Fibroblast of skin of left biceps (primary cell): ENCODE measurements around the gene GHRH.
A peak's percentile ranks its signal among the peaks of the same experiment; 100 is the strongest.

Experiments used
- DNase-seq, 2 experiments: peaks; one replicate each; pipeline ENCODE4 v3.0.0-alpha.2; 2013; ENCODE audit warnings: low read depth in 2 of 2

The GHRH gene

DNA sequence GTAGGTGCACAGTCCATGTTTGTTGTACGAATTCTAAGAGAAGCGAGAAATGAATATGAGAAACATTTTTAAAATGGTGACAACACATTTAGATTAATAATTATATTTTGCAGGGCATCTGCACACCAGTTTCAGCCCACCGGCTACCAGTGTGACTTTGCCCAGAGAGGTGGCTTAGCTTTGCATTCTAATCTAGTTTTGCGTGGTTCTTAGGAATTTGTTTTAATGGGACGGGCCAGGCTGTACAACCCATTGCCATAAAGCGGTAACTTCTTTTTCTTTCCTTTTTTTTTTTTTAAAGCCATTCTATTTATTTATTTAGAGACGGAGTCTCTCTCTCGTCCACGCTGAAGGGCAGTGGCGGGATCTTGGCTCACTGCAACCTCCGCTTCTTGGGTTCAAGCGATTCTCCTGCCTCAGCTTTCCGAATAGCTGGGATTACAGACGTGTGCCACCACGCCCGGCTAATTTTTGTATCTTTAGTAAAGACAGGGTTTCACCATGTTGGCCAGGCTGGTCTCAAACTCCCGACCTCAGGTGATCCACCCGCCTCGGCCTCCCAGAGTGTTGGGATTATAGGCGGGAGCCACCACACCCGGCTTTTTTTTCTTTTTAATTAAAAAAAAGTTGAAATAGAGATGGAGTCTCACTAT, 28.7 kb upstream of the GHRH start:
- no peak for DNase-seq

DNA sequence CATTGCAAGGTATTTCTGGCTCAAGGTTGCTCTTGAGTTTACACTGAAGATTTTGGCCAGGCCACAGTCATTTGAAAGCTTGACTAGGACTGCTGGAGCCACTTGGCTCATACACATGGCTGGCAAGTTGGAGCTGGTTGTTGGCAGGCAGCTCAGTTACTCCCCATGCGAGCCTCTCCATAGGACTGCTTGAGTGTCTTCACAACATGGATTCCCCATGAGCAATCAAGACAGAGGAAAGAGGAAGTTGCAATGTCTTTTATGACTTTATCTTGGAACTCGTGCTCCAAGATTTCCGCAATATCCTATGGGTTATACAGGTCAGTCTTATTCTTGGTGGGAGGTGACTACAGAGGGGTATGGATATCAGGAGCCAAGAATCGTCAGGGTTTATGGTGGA, 26.5 kb upstream of the GHRH start:
- no peak for DNase-seq

- no peak for DNase-seq
Measured at GRCh38 chr20:37285664-37286374, 24.2 kb upstream of the GHRH start.

- DNase-seq, result no peak
Measured at GRCh38 chr20:37284691-37285161, 23.1 kb upstream of the GHRH start.

DNA sequence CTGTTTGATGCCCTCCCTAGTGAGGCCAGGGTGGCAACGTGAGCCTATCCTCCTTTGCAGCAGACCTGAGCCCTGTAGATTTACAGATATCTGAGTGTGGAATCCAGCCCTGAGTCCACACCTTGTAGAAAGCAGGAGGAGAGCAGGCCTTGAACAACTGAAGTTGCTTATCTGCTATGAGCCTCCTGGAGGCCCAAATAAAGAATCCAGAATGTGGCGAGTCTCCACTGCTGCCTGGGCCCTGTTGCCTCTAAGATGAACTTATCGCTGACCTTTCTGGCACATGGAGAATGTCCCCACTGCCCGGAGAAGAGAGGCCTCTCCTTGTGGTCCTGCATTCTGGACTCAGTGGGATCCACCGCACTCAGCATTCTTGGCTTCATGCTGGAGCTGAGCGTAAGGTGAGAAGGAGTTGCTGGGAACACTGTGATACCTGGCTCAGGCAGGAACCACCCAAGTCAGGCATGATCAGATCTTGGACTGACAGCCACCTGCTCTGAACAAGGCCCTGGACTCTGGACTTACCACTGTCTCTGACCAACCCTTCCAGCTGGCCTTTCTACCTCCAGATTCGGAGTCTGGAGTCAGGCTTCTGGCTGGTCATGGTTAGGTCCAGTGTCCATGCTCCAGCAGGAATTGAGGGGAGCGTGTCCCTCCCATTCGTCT, 22.0 kb upstream of the GHRH start:
- DNase-seq, result no peak

- peak; percentile 50 to 59 for DNase-seq
Measured at GRCh38 chr20:37282556-37282955, 20.9 kb upstream of the GHRH start.

GRCh38 chr20:37280403-37280802, 18.8 kb upstream of the GHRH start:
- DNase-seq, result no peak

- DNase-seq, result no peak
Measured at GRCh38 chr20:37279820-37280219, 18.2 kb upstream of the GHRH start.

DNA sequence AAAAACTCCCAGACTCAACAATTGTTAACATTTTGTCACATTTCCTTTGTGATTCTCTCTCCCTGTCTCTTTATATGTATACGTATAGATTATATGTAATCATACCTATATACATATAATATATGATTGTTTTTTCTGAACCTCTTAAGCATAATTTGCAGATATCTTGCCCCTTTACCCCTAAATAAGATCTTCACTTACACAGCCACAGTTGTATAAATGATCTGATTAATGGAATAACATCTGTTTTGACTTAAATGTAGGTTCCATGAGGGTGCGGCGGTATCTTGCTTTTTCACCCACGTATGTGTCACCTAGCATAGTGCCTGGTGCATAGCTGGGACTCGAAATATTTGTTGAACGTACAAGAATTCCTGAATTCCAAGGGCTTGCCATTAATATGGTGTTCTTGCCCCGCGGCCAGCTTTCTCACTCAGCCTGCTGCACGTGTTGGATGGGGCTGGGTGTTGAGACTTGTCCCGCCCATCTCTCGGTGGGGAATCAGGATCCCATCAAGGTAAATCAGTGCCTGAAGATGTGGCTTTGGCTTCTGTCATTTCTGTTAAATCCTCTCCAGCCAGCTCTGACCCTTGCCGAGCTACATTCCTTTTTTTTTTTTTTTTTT, 17.5 kb upstream of the GHRH start:
- no peak for DNase-seq

GRCh38 chr20:37277253-37277593, 15.6 kb upstream of the GHRH start:
- no peak for DNase-seq

DNA sequence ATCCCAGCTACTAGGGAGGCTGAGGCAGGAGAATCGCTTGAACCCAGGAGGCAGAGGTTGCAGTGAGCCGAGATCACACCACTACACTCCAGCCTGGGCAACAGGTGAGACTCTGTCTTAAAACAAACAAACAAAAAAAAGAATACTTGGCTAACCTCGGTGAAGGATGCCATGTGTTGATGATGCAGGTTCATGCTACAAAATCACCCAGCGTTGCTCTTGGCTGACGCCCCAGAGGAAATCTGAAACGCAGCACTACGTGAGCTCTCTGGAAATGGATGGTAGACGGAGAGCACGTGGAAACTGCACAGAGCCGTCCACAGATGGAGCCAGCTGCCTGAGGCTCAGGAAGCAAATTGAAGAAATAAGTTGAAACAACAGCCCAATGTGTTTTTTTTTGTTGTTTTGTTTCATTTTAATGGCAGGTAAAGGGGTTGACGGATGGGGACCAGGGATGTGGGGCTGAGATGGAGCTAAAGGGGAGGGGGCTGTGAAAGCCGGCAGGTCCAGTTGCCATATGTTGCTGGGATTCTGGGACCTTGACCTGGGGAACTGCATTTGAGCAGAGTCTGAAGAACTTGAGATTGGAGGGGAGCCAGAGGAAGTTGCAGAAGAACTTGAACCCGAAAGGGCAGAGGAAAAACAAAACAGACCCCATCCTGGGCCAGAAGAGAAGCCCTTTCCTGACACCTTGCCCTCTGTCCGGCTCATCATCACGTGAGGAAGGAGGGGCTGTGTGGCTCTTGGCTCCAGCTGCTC, 15.1 kb upstream of the GHRH start:
- peak; percentile 41 to 45 for DNase-seq

DNA sequence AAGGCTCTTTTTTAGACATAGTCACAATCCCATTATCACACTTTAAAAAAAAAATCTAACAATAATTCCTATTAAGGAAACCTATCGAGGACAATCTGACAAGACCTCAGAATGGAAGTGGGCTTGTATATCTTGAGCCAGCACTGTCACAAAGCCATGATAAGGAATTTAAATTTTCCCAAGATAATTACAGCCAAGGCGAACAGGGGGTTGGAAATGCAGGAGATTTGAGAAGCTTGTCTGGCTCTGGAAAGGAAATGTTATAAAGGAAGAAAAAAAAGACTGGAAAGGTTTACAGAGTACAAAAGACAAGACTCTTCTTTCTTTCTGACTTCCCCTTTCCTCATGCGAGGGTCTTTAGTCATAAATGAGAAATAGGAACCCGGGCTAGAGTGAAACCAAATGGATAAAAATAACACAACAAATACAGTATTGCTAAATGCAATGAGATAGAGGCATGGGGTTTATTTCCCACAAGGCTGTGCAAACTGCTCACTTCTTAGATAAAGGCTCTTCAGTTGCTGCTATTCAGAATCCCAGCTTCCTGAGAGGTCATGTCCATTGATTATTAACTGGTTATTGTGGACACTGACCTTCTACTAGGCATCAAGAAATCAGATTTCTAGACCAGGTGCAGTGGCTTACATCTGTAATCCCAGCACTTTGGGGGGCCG, 13.4 kb upstream of the GHRH start:
- DNase-seq, result no peak

- DNase-seq, result no peak
Measured at GRCh38 chr20:37273988-37274387, 12.4 kb upstream of the GHRH start.

DNA sequence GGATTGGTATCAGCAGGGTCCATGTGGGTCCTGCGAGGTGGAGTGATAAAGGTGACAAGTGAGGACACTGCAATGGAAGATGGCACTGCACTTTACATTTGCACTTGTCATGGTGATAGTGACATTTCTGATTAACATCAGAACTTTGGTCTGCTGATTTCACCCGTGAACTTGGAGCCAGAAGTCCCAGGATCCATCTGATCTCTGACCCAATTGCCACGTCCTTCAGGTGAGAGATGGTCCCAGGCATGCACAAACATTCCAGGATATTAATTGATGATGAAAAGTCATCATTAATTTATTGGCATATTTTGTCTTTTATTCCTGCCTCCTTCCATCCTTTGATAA, 9.8 kb upstream of the GHRH start:
- DNase-seq, result no peak

DNA sequence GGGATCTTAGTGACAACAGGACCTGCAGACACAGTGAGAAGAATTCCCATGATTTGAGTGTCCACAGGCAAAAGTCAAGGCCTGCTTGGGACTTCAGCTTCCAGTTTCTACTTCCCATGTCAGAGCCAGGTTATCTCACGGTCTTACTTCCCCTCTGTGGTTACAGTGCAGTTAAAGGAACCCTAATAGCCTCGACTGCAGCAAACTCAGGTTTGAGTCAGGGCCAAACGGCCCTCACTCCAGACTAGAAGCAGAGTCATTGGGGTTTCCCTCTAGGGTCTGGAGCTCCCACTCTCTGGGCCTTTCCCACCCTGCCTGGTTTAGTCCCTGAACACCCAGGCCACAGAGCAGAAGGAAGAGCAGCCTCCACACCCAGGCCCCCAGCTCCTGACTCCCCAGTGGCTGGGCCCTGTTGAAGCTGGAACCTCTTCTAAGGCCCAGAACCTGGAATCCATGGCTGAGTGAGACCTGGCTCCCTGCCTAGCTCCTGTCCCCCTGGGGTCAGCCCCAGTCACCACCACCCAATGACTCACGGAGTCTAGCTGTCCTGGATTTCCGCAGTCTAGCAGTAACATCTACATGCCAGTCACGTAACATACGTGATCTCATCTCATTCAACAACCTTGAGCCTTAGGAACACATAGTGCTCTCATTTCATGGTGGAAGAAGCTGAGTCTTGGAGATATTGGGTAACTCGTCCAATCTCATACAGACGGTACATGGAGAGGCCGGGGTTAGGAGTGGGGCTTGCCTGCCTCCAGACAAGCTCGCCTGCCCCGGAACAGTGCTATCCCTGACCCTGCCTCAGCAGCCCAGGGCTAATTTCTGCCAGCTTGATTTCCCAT, 9.2 kb upstream of the GHRH start:
- no peak for DNase-seq

DNA sequence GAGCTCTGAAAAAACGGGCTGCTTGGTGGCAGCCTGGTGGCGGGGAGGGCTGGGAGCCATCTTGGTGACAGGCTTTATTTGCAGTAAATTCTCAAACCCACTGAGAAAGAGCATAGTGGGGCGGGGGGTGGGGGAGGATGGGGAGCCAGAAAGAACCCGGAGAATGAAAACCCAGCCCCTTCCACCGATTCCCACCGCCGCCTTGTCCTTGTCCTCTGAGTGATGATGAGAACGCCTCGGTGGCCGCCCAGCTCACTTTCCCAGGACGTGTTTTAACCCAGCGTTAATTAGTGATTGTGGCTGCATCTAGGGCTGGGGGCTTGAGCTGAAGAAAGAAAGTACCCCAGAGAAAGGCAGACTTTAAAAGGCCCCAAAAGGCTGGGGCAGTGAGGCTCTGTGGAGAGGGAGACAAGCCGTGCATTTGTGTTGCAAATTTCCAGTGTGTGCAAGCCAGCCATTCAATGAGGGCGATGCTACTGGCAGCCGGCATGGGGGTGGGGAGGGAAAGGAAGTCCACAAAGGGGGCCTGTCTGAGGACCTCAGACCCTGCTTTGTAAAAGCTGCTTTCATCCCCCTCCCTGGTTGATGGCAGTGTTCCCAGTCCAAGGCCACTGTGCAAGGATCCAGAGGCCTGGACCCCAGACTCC, 6.2 kb upstream of the GHRH start:
- DNase-seq, result no peak

DNA sequence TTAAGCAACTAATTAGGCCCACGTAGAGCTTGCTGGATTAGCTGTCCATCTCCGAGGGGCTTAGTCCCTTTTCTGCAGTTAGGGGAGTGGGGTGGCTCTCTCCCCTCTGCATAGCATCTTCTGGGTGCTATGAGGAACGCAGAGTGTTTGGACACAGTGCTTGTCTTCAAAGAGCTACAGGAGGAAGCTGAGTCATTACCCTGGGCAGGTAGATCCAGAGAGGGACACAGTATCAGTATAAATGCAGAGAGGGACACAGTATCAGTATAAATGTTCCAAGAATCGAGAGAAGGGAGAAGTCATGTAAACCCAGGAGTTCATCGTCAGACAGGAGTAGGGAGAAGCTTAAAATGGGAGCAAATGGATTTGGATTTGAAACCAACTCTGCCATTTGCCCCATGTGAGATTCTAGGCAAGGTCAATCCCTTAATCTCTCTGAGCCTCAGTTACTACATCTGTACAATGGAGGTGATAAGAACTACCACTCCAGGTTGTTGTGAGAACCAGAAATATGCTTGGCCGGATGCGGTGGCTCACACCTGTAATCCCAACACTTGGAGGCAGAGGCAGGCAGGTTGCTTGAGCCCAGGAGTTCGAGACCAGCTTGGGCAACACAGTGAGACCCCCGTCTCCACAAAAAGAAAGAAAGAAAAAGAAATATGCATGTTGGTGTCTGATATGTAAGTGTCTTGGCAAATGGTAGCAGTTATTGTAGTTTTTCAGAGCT, 5.5 kb upstream of the GHRH start:
- DNase-seq, result no peak

GRCh38 chr20:37265152-37265551, 3.5 kb upstream of the GHRH start:
- no peak for DNase-seq

DNA sequence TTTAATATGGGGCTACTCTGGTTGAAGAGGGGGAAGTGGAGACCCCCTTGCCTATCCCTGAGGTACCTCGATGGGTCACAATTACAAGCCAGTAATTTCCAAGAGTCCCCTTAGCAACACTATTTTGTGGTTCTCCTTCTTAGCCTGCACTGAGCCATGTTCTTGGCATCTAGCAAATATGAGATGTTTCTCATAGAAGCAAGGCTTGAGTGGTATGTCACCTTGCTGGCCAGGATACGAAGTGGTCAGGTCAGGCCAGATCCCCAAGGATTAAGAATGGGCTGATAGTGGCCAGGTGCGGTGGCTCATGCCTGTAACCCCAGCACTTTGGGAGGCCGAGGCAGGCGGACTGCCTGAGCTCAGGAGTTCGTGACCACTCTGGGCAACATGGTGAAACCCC, 2.1 kb upstream of the GHRH start:
- DNase-seq, result no peak
